K562 (cell line): ENCODE data around the gene CEP95. TPM values are rescaled to one million over a fixed set of nuclear protein-coding genes. Genes with fewer than 3 reads are reported as not detected.
A peak's percentile ranks its signal among the peaks of the same experiment; 100 is the strongest.

Experiments
- ELF4 ChIP-seq: fragments of 450-650 bp; formaldehyde crosslinking; IDR thresholded peaks from 2 replicates; pipeline ENCODE4 v1.4.0; 2022; ENCODE audit warnings: missing genetic modification characterization
- EP300 ChIP-seq: IDR thresholded peaks from 2 replicates; pipeline ENCODE4 v1.6.1; 2012; ENCODE audit warnings: low read length, improper control_type of control experiment
- GTF2E2 ChIP-seq: fragments of 200-800 bp; sonication (Bioruptor generic); IDR thresholded peaks from 2 replicates; pipeline ENCODE4 v1.6.1; 2016; ENCODE audit warnings: missing genetic modification characterization, missing compliant biosample characterization
- GTF2F1 ChIP-seq: IDR thresholded peaks from 2 replicates; pipeline ENCODE4 v1.6.1; 2011; ENCODE audit warnings: low read depth, low read length, improper control_type of control experiment
- HNRNPH1 ChIP-seq: fragments of 200-400 bp; formaldehyde crosslinking; optimal IDR thresholded peaks from 2 replicates; pipeline ENCODE3; 2017; ENCODE audit warnings: low read depth, mild to moderate bottlenecking, low read length, moderate library complexity
- MEF2A ChIP-seq: IDR thresholded peaks from 2 replicates; pipeline ENCODE4 v1.6.1; 2011; ENCODE audit warnings: low read depth, mild to moderate bottlenecking, low read length, moderate library complexity; ENCODE audit not compliant: control insufficient read depth
- MIER1 ChIP-seq: fragments of 450-650 bp; IDR thresholded peaks from 2 replicates; pipeline ENCODE4 v1.6.1; 2016; ENCODE audit warnings: antibody characterized with exemption, mild to moderate bottlenecking, low read depth
- MNT ChIP-seq, 2 experiments: fragments of 450-650 bp; conservative IDR thresholded peaks; 2 replicates each; pipeline ENCODE4 v1.6.1; 2017; ENCODE audit warnings: mild to moderate bottlenecking in 2 of 2, moderate library complexity in 2 of 2
- SNRNP70 ChIP-seq: fragments of 200-400 bp; formaldehyde crosslinking; optimal IDR thresholded peaks from 2 replicates; pipeline ENCODE3; 2017; ENCODE audit warnings: low read depth, low read length
- ZBTB2 ChIP-seq: fragments of 450-650 bp; IDR thresholded peaks from 2 replicates; pipeline ENCODE4 v1.6.1; 2016; ENCODE audit warnings: antibody characterized with exemption
- ZKSCAN8 ChIP-seq: fragments of 200-800 bp; sonication (Bioruptor generic); IDR thresholded peaks from 2 replicates; pipeline ENCODE4 v1.6.1; 2016; ENCODE audit warnings: missing genetic modification characterization, missing compliant biosample characterization
- ZNF444 ChIP-seq: fragments of 250-450 bp; sonication (Bioruptor Pico); IDR thresholded peaks from 2 replicates; pipeline ENCODE4 v1.4.0; 2020; ENCODE audit warnings: mild to moderate bottlenecking, moderate library complexity
- polyA plus RNA-seq, 8 experiments: library from polyadenylated mRNA; depleted of rRNA in 4 of 8; stranded (reverse) in 5 of 8; unstranded in 3 of 8; fragments of >200 nt; fragmentation: Nextera tagmentation in 2 of 8; fragmentation: Illumina TruSeq in 1 of 8; extraction: Ambion mirVana in 2 of 8; extraction: Trizol in 1 of 8; gene quantifications; 2 replicates each; pipeline versions ENCODE4 v1.2.1 to v1.2.3, GENCODE V29; 2011 to 2014; ENCODE audit warnings: inconsistent platforms in 1 of 8, missing spikeins in 1 of 8
- total RNA-seq, 7 experiments: library from RNA; depleted of rRNA in 6 of 7; stranded (reverse); fragments of >200 nt in 6 of 7; fragmentation: Illumina TruSeq in 2 of 7; extraction: Trizol in 2 of 7; gene quantifications; 2 replicates each; pipeline versions ENCODE4 v1.2.1 to v1.2.3, GENCODE V29; 2011 to 2021; ENCODE audit warnings: low replicate concordance in 1 of 7
- TF ChIP-seq, protein P1 (sequence below): fragments of 250-450 bp; sonication (Bioruptor Pico); IDR thresholded peaks from 2 replicates; pipeline ENCODE4 v1.4.0; 2020; ENCODE audit warnings: mild to moderate bottlenecking, moderate library complexity
- TF ChIP-seq, protein P2 (sequence below): sonication (generic); formaldehyde crosslinking; IDR thresholded peaks from 2 replicates; pipeline ENCODE4 v1.8.0; 2022; ENCODE audit warnings: mild to moderate bottlenecking, missing genetic modification reagents
- TF ChIP-seq, protein P3 (sequence below): fragments of 450-650 bp; IDR thresholded peaks from 2 replicates; pipeline ENCODE4 v1.6.1; 2016; ENCODE audit warnings: missing biosample characterization, missing genetic modification characterization

CEP95 gene
- total and polyA plus RNA-seq, 9 of the 15 experiments (the other 6 are each of a cell fraction or from before 2014, with no cell fraction given) = 26.7 to 80.7 (median 56.9) TPM

DNA sequence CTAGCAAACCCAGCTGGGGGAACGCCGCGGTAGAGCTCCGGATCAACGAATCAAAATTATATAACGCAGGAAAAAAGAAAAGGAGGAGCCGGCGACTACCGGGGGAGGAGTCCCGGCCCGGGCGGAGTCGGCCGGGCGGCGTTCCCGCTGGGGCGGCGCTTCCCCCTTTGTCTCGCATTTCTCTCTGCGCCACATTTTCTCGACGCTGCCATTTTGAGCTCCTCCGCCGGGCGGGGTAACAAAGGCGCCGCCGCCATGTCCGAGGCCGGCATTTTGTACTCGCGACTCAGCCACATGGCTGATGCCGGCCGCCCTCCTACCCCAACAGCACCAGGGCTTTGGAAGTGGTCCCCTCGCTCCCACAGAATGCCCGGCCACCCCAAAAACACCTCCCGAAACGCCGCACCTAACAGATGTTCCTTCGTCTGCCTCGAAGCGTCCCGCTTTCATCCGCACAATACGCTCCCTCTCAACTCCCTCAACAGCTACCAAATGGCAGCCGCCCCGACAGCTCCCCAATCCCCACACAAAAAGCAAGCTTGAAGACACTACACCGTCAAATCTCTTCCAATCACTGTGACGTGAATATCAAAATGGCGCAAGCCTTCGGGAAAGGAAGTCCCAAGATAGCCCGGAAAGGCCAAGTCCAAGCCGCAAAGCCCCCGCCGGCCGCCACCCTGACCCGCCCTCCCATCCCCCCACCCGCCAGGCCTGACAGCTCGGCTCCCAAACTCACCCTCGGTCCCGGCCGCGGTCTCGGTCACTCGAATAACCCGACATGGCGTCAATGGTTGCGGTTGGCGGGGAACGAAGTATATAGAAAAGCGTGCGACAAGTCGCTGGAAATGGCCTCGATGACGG lies 1.2 kb upstream of the CEP95 start (continued):
- TF ChIP-seq, protein P1, sequence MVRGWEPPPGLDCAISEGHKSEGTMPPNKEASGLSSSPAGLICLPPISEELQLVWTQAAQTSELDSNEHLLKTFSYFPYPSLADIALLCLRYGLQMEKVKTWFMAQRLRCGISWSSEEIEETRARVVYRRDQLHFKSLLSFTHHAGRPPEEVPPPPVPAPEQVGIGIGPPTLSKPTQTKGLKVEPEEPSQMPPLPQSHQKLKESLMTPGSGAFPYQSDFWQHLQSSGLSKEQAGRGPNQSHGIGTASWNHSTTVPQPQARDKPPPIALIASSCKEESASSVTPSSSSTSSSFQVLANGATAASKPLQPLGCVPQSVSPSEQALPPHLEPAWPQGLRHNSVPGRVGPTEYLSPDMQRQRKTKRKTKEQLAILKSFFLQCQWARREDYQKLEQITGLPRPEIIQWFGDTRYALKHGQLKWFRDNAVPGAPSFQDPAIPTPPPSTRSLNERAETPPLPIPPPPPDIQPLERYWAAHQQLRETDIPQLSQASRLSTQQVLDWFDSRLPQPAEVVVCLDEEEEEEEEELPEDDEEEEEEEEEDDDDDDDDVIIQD (CRISPR knock-in tag) = no peak
- TF ChIP-seq ELF4 (CRISPR knock-in tag) (no peak; the same call in none of the 2 replicates), ZNF444 (CRISPR knock-in tag) (no peak), EP300 (no peak), ZBTB2 (no peak), ZKSCAN8 (CRISPR knock-in tag) (no peak), MEF2A (no peak), HNRNPH1 (peak; percentile 59), GTF2E2 (tag) (no peak), MNT (conservative IDR thresholded peaks at IDR 0.05) (peak; percentile 49 to 64), SNRNP70 (no peak), GTF2F1 (no peak), MIER1 (no peak)
- TF ChIP-seq, protein P2, sequence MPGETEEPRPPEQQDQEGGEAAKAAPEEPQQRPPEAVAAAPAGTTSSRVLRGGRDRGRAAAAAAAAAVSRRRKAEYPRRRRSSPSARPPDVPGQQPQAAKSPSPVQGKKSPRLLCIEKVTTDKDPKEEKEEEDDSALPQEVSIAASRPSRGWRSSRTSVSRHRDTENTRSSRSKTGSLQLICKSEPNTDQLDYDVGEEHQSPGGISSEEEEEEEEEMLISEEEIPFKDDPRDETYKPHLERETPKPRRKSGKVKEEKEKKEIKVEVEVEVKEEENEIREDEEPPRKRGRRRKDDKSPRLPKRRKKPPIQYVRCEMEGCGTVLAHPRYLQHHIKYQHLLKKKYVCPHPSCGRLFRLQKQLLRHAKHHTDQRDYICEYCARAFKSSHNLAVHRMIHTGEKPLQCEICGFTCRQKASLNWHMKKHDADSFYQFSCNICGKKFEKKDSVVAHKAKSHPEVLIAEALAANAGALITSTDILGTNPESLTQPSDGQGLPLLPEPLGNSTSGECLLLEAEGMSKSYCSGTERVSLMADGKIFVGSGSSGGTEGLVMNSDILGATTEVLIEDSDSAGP (CRISPR knock-in tag) = no peak
- TF ChIP-seq, protein P3, sequence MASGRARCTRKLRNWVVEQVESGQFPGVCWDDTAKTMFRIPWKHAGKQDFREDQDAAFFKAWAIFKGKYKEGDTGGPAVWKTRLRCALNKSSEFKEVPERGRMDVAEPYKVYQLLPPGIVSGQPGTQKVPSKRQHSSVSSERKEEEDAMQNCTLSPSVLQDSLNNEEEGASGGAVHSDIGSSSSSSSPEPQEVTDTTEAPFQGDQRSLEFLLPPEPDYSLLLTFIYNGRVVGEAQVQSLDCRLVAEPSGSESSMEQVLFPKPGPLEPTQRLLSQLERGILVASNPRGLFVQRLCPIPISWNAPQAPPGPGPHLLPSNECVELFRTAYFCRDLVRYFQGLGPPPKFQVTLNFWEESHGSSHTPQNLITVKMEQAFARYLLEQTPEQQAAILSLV (tag) = no peak
